A673 (cell line): ENCODE measurements around the gene APOC4. TPM values are rescaled to one million over a fixed set of nuclear protein-coding genes. Genes with fewer than 3 reads are reported as not detected.

Experiments used
- BruUV-seq: library from RNA; stranded (reverse); fragments of 400-500 nt; replicated peaks from 2 replicates; lab custom pipeline; 2021; lab: Mats Ljungman, UMichigan
- CTCF ChIA-PET: fragments of 300-600 bp; sonication (Branson Sonifier 250); formaldehyde crosslinking; loops from one replicate; lab custom pipeline; 2022; ENCODE audit warnings: antibody characterized with exemption; lab: Charles Lee
- POLR2A ChIA-PET: fragments of 300-600 bp; sonication (Branson Sonifier 250); formaldehyde crosslinking; loops from one replicate; lab custom pipeline; 2022; ENCODE audit warnings: antibody characterized with exemption; ENCODE audit not compliant: low non-redundant PET; lab: Charles Lee
- DNase-seq: peaks from one replicate; pipeline ENCODE4 v3.0.0-alpha.2; 2015; ENCODE audit warnings: low spot score
- H3K27ac ChIP-seq: fragments of 200-600 bp; sonication (generic); 2 replicates; pipeline ENCODE4 v1.5.1; 2016; ENCODE audit warnings: mixed run types, low read depth, mild to moderate bottlenecking, mixed read lengths, antibody characterized with exemption, low read length; ENCODE audit not compliant: poor library complexity, severe bottlenecking
- H3K27me3 ChIP-seq: fragments of 200-600 bp; sonication (generic); replicated peaks from 2 replicates; pipeline ENCODE4 v1.6.1; 2017; ENCODE audit warnings: mixed run types, low read depth, mild to moderate bottlenecking, mixed read lengths, antibody characterized with exemption, low read length; ENCODE audit not compliant: insufficient read depth, poor library complexity
- H3K36me3 ChIP-seq: fragments of 200-600 bp; sonication (generic); 2 replicates; pipeline ENCODE4 v1.6.1; 2016; ENCODE audit warnings: mixed run types, mild to moderate bottlenecking, mixed read lengths, antibody characterized with exemption, low read length; ENCODE audit not compliant: insufficient read depth, poor library complexity, severe bottlenecking
- H3K4me1 ChIP-seq: fragments of 200-600 bp; sonication (generic); 2 replicates; pipeline ENCODE4 v1.6.1; 2017; ENCODE audit warnings: mixed run types, mild to moderate bottlenecking, mixed read lengths, antibody characterized with exemption, low read length; ENCODE audit not compliant: insufficient read depth, poor library complexity, severe bottlenecking
- H3K4me3 ChIP-seq: fragments of 200-600 bp; sonication (generic); 2 replicates; pipeline ENCODE4 v1.5.1; 2016; ENCODE audit warnings: low read depth, mixed run types, mild to moderate bottlenecking, mixed read lengths, low read length; ENCODE audit not compliant: poor library complexity, severe bottlenecking
- H3K9me3 ChIP-seq: fragments of 200-600 bp; sonication (generic); 2 replicates; pipeline ENCODE4 v1.6.1; 2016; ENCODE audit warnings: mixed run types, low read depth, mild to moderate bottlenecking, mixed read lengths, antibody characterized with exemption, low read length; ENCODE audit not compliant: poor library complexity, severe bottlenecking
- EZH2 ChIP-seq: fragments of 200-600 bp; sonication (generic); IDR thresholded peaks from 2 replicates; pipeline ENCODE4 v1.6.1; 2017; ENCODE audit warnings: borderline replicate concordance, low read depth, mild to moderate bottlenecking, mixed read lengths, antibody characterized with exemption, low read length; ENCODE audit not compliant: poor library complexity, severe bottlenecking
- intact Hi-C: fragments of 100-400 bp; cut with micrococcal nuclease; formaldehyde crosslinking; loops from one replicate; pipeline ENCODE4 v1.10.0; 2022; ENCODE audit not compliant: unreplicated experiment
- total RNA-seq: library from RNA; stranded (reverse); gene quantifications from 2 replicates; pipeline ENCODE4 v1.2.3, GENCODE V29; 2021
- TF ChIP-seq, protein P1 (sequence below): fragments of 300-800, 200-600 bp; sonication (generic); conservative IDR thresholded peaks from 2 replicates; pipeline ENCODE4 v1.5.1; 2017; ENCODE audit warnings: low read depth, mild to moderate bottlenecking, antibody characterized with exemption, low read length, moderate library complexity, mixed read lengths

APOC4 gene
- total RNA-seq, 1 experiment from 2014 or later = not detected

DNA sequence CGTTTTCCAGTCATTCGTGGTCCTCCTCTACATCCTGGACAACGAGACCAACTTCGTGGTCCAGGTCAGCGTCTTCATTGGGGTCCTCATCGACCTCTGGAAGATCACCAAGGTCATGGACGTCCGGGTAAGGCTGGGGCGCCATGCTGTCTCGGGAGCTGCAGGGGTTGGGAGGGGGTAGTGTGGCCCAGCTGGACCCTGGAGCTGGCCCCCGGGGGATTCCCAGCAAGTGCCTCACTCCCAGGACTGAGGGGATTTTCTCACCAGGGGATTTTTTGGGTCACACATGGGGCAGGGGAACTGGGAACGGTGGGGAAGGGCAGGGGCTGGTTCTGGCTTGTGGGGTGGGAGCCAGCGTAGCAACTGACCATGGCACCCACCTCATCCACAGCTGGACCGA, 48.4 kb downstream of the APOC4 start:
- TF ChIP-seq, protein P1, sequence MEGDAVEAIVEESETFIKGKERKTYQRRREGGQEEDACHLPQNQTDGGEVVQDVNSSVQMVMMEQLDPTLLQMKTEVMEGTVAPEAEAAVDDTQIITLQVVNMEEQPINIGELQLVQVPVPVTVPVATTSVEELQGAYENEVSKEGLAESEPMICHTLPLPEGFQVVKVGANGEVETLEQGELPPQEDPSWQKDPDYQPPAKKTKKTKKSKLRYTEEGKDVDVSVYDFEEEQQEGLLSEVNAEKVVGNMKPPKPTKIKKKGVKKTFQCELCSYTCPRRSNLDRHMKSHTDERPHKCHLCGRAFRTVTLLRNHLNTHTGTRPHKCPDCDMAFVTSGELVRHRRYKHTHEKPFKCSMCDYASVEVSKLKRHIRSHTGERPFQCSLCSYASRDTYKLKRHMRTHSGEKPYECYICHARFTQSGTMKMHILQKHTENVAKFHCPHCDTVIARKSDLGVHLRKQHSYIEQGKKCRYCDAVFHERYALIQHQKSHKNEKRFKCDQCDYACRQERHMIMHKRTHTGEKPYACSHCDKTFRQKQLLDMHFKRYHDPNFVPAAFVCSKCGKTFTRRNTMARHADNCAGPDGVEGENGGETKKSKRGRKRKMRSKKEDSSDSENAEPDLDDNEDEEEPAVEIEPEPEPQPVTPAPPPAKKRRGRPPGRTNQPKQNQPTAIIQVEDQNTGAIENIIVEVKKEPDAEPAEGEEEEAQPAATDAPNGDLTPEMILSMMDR = no peak
- no peak for TF ChIP-seq EZH2
- Histone ChIP-seq H3K27ac (no peak overlapping the region), H3K4me1 (no peaks in the 10 kb centered on the region), H3K36me3 (peaks cover 18% of the 10 kb centered on the region), H3K27me3 (no peaks in the 10 kb centered on the region), H3K9me3 (no peaks in the 10 kb centered on the region), H3K4me3 (no peak overlapping the region)
- ChIA-PET CTCF (no interaction called here), POLR2A (no interaction called here)
- no TSS peak for BruUV-seq
- intact Hi-C loops = no loop called here
- DNase-seq = no peak

DNA sequence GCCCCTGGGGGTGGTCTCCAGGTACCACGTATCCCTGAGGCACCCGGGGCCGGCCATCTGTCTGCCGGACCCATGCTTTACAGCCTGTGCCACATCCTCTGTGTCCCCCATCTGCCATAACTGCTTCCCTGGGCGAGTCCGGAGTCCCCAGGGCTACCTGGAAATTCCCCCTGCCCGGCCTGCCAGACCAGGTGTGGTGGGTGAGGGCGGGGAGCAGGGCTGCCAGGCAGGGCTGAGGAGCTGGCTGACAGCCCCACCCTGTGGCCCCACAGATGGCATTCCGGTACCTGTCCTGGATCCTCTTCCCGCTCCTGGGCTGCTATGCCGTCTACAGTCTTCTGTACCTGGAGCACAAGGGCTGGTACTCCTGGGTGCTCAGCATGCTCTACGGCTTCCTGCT, 48.9 kb downstream of the APOC4 start:
- Histone ChIP-seq H3K36me3 (peaks cover 17% of the 10 kb centered on the region), H3K4me1 (no peaks in the 10 kb centered on the region), H3K27me3 (no peaks in the 10 kb centered on the region), H3K4me3 (no peak overlapping the region), H3K9me3 (no peaks in the 10 kb centered on the region), H3K27ac (no peak overlapping the region)
- TF ChIP-seq EZH2 = no peak
- TF ChIP-seq, protein P1 = no peak
- intact Hi-C loops = no loop called here
- no peak for DNase-seq
- no TSS peak for BruUV-seq
- ChIA-PET CTCF (no interaction called here), POLR2A (no interaction called here)

DNA sequence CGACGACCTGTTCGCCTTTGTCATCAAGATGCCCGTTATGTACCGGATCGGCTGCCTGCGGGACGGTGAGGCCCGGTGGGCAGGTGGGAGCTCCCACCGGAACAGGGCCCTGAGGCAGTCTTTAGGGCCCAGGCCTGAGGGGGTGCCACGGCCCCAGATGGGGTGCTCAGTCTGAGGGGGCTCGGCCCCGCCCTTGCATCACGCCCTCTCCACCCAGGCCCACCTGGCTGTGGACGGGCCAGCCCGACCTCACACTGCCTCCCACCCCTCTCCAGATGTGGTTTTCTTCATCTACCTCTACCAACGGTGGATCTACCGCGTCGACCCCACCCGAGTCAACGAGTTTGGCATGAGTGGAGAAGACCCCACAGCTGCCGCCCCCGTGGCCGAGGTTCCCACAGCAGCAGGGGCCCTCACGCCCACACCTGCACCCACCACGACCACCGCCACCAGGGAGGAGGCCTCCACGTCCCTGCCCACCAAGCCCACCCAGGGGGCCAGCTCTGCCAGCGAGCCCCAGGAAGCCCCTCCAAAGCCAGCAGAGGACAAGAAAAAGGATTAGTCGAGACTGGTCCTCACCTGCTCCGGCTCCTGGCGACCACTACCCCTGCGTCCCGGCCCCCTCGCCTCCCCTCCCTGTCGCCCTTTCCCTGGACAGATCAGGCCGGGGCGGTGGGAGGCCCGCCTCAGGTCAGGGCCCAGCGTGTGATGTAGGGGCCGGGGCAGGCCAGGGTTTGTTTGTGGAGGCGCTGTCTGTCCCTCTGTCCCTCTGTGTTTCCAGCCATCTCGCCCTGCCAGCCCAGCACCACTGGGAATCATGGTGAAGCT, 50.5 kb downstream of the APOC4 start:
- Histone ChIP-seq H3K36me3 (peaks cover 13% of the 10 kb centered on the region), H3K27ac (no peak overlapping the region), H3K9me3 (no peaks in the 10 kb centered on the region), H3K4me3 (no peak overlapping the region), H3K4me1 (no peaks in the 10 kb centered on the region), H3K27me3 (no peaks in the 10 kb centered on the region)
- POLR2A ChIA-PET = no interaction called here
- TSS peak; percentile 48 for BruUV-seq
- intact Hi-C loops = no loop called here
- TF ChIP-seq EZH2 = no peak
- TF ChIP-seq, protein P1 = no peak
- CTCF ChIA-PET = no interaction called here
- no peak for DNase-seq
